Testis (tissue), 3 donors: ENCODE data around the gene KCNN3. TPM values are rescaled to one million over a fixed set of nuclear protein-coding genes. Genes with fewer than 3 reads are reported as not detected.

Experiments
- DNase-seq: peaks from one replicate; pipeline ENCODE4 v3.0.0-alpha.2; 2019
- H3K27ac ChIP-seq, 2 donors: fragments of 200-600 bp; sonication (generic); one replicate each; pipeline ENCODE4 v1.5.1; 2019
- H3K27me3 ChIP-seq: fragments of 200-600 bp; sonication (generic); one replicate; pipeline ENCODE4 v1.5.1; 2019
- H3K36me3 ChIP-seq: fragments of 200-600 bp; sonication (generic); one replicate; pipeline ENCODE4 v1.5.1; 2017; ENCODE audit warnings: low read depth; ENCODE audit errors: missing control alignments
- H3K4me1 ChIP-seq: fragments of 200-600 bp; sonication (generic); one replicate; pipeline ENCODE4 v1.5.1; 2019
- H3K4me3 ChIP-seq, 2 donors: fragments of 200-600 bp; sonication (generic); one replicate each; pipeline ENCODE4 v1.5.1; 2017 to 2019
- H3K9me3 ChIP-seq: fragments of 200-600 bp; sonication (generic); one replicate; pipeline ENCODE4 v1.5.1; 2017
- CTCF ChIP-seq, 3 experiments: fragments of 450-650 bp in 2 of 3; fragments of 200-600 bp in 1 of 3; sonication (generic) in 1 of 3; IDR thresholded peaks; one replicate each; pipeline ENCODE4 v1.5.1; 2016 to 2019; ENCODE audit warnings: antibody characterized with exemption in 3 of 3, mild to moderate bottlenecking in 2 of 3, moderate library complexity in 1 of 3
- POLR2A ChIP-seq: fragments of 450-650 bp; IDR thresholded peaks from one replicate; pipeline ENCODE4 v1.6.1; 2017; ENCODE audit warnings: antibody characterized with exemption, mild to moderate bottlenecking, moderate library complexity
- WGBS, 2 donors: methylation state at CpG; one replicate each; pipeline ENCODE4 v1.1.5; 2018; 5-methylcytosine and 5-hydroxymethylcytosine counted together
- intact Hi-C: fragments of 100-400 bp; cut with DNase I; formaldehyde crosslinking; loops from one replicate; pipeline ENCODE4 v1.15.1; 2023; ENCODE audit warnings: low total_unique reads
- polyA plus RNA-seq: library from polyadenylated mRNA; stranded (reverse); fragments of 350-450 nt; fragmentation: Illumina TruSeq; extraction: RNeasy Lipid Tissue Mini Kit (QIAGEN cat#74804); gene quantifications from one replicate; pipeline ENCODE4 v1.2.3, GENCODE V29; 2014; ENCODE audit warnings: low read depth, low replicate concordance; ENCODE audit not compliant: insufficient read depth
- total RNA-seq, 2 donors: library from RNA; depleted of rRNA; stranded (reverse); fragments of >200 nt; gene quantifications; one replicate each; pipeline ENCODE4 v1.2.3, GENCODE V29; 2016

Gene KCNN3
- total and polyA plus RNA-seq, 3 donors from 2014 or later = 0.24 to 0.78 (median 0.56) TPM

- H3K27ac ChIP-seq = no peak overlapping the region
- TF ChIP-seq CTCF (IDR thresholded peaks at IDR 0.05) (no peak), POLR2A (no peak)
- no peaks in the 10 kb centered on the region for H3K9me3 ChIP-seq
- H3K36me3 ChIP-seq = no peaks in the 10 kb centered on the region
- peaks cover 8% of the 10 kb centered on the region for H3K4me1 ChIP-seq
- no peak overlapping the region for H3K4me3 ChIP-seq
- H3K27me3 ChIP-seq = no peaks in the 10 kb centered on the region
- intact Hi-C loops = no loop called here
- no peak for DNase-seq
Observed at GRCh38 chr1:154741327-154741726, 128.8 kb downstream of the KCNN3 start.

- no peak overlapping the region for H3K4me3 ChIP-seq
- no peak overlapping the region for H3K27ac ChIP-seq
- H3K9me3 ChIP-seq = no peaks in the 10 kb centered on the region
- H3K27me3 ChIP-seq = no peaks in the 10 kb centered on the region
- DNase-seq = no peak
- H3K36me3 ChIP-seq = no peaks in the 10 kb centered on the region
- H3K4me1 ChIP-seq = peaks cover 8% of the 10 kb centered on the region
- WGBS, 2 donors = 75 to 96% methylated on average over 2 of the region's 2 CpGs
- TF ChIP-seq POLR2A (no peak), CTCF (IDR thresholded peaks at IDR 0.05) (no peak)
- intact Hi-C loops = no loop called here
Observed at GRCh38 chr1:154739654-154740053, 130.4 kb downstream of the KCNN3 start.

GRCh38 chr1:154736841-154737240 is 133.2 kb downstream of the KCNN3 start:
- TF ChIP-seq POLR2A = no peak
- no peak for TF ChIP-seq CTCF (IDR thresholded peaks at IDR 0.05)
- no peak overlapping the region for H3K4me3 ChIP-seq
- no peaks in the 10 kb centered on the region for H3K36me3 ChIP-seq
- intact Hi-C loops = no loop called here
- H3K9me3 ChIP-seq = no peaks in the 10 kb centered on the region
- H3K4me1 ChIP-seq = no peaks in the 10 kb centered on the region
- WGBS, 2 donors = 58 to 66% methylated on average over 6 of the region's 6 CpGs
- no peak for DNase-seq
- H3K27ac ChIP-seq = no peak overlapping the region
- no peaks in the 10 kb centered on the region for H3K27me3 ChIP-seq

- H3K27ac ChIP-seq = no peak overlapping the region
- H3K27me3 ChIP-seq = no peaks in the 10 kb centered on the region
- DNase-seq = no peak
- no peaks in the 10 kb centered on the region for H3K9me3 ChIP-seq
- WGBS, 2 donors = 91% methylated on average over 4 of the region's 4 CpGs
- intact Hi-C loops = no loop called here
- peaks cover 7% of the 10 kb centered on the region for H3K4me1 ChIP-seq
- H3K36me3 ChIP-seq = no peaks in the 10 kb centered on the region
- TF ChIP-seq POLR2A = no peak
- no peak for TF ChIP-seq CTCF (IDR thresholded peaks at IDR 0.05)
- no peak overlapping the region for H3K4me3 ChIP-seq
Observed at GRCh38 chr1:154735804-154736168, 134.3 kb downstream of the KCNN3 start.

- DNase-seq = no peak
- WGBS, 2 donors = 90 to 94% methylated on average over 8 to 12 of the region's 12 CpGs
- Histone ChIP-seq H3K27ac (no peak overlapping the region), H3K36me3 (no peaks in the 10 kb centered on the region), H3K4me1 (peaks cover 7% of the 10 kb centered on the region), H3K27me3 (no peaks in the 10 kb centered on the region), H3K9me3 (no peaks in the 10 kb centered on the region), H3K4me3 (no peak overlapping the region)
- intact Hi-C loops = no loop called here
- TF ChIP-seq POLR2A = no peak
- TF ChIP-seq CTCF (IDR thresholded peaks at IDR 0.05) = no peak
Observed at GRCh38 chr1:154735061-154735803, 134.8 kb downstream of the KCNN3 start.
